Ecto neural progenitor cell (in vitro differentiated cells): ENCODE results near the gene ZNF362.

ENCODE experiments used
- DNase-seq: peaks from one replicate; pipeline ENCODE4 v3.0.0-alpha.2; 2018; ENCODE audit warnings: low spot score

ZNF362 gene

DNA sequence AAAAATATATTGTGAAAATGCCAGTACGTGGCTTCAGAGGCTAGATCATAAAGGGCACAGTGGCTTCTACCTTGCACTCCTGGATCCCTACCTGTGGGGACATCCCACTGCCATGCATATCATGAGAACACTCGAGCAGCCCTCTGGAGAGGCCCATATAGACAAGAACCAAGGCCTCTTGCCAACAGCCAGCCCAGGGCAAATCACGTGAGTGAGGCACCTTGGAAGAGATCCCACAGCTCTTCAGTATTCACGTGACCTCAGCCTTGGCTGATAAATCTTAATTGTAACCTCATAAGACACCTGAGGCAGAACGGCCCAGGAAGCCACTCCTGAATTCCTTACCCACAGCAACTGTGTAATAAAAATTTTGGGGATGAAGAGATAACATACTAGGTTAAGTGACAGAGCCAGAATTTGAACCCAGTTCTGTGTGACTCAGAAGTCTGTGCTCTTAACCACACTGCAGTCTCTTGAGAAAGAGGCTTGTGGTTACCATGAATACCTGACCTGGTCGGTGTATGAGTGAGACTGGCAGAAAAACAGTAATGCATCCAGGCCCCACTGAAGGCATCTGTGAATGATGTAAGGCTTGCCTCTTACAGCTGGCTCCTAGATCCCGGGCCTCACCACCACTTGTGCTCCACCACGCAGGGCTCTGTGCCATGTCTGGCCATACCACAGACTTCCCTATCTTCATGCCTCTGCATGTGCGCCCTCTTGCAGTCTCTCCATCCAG, 71.5 kb downstream of the ZNF362 start:
- DNase-seq: no peak

DNA sequence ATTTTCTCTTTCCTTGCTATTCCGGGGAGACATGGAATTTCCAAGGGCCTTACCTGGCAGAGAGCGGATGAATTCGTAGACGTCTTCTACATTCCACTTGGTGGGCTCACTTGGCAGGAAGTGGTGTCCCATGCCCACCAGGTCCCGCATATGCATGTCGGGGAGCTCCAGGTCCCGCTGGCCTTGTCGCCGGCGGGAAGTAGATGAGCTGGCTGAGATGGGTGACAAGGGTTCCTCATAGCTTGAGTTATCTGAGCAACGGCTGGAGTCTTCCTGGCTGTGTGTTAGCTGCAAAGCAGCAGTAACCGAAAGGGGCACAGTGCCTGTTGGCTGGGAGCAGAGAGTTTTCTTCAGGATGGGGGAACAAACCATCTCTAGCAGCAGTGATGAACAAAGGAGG, 72.5 kb downstream of the ZNF362 start:
- DNase-seq: no peak

DNA sequence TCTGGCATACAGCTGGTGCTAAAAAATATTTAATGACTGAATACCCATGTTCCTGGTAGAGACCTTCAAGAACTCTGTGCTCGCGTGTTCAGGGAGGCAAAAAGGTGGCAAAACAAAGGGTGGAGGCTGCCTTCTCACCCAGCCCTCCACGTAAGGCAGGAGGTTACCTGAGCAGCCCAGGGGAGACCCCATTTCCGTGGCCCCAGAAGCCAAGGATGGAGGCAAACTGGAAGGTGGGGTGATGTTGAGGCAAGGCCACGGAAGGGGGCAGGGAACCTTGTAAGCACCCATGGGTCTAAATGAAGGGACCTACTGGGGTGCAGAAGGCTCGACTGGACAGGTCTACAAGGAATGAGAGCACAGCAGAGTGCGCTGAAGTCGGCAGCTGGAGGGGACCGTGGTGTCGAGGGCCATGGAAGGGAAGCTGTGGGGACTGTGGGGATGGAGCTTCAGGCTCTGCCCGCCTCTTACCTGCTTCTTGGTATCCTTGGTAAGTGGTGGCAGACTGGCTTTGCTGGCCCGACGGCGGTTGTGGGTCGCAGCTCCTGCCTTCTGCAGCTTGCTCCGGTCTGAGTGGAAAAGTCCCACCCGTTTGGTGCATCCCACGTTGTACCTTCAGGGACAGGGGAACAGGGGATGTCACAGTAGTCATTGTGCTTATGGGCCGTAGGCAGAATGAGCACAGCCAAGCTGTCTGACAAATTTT, 73.5 kb downstream of the ZNF362 start:
- DNase-seq: no peak

DNA sequence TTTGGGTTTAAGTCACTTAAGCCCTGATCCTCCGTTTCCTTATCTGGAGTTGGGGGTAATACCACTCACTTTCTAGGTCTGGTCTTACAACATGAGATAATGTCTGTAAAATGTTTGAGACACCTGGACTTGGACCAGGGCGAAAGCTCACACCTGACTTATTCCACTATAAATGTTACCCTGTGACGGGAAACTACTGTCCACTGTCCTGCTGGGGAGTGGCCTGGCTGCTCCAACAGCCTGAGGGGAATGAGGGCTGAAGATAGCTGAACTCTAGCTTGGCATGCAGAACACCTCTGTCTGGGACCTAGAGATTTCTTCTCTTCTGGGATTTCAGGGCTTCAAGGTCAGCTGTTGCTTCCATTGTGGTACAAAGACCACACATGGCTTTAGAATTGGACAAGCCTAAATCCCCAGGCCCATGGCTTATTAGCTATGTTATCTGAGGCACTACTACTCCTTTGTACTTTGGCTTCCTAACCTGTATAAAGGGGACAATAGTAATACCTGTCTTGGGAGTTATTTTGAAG, 74.1 kb downstream of the ZNF362 start:
- no peak for DNase-seq

DNA sequence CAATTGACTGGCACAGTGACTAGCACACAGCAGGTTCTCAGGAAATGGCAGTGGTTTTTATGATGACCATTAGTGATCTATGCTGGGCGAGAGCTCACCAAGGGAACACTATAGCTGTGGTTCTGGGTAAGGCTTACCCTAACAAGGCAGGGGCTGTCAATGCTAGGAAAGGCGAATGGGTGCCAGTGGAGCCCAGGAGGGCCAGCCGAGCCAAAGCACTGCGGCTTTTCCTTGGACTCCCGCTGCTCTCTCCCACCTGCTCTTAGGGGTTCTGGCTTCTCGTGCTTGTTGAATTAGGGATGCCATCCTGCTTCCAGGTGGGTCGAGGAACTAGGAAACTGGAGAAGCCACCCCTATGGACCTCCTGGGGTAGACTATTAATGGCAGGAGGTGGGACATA, 74.6 kb downstream of the ZNF362 start:
- DNase-seq: no peak

DNA sequence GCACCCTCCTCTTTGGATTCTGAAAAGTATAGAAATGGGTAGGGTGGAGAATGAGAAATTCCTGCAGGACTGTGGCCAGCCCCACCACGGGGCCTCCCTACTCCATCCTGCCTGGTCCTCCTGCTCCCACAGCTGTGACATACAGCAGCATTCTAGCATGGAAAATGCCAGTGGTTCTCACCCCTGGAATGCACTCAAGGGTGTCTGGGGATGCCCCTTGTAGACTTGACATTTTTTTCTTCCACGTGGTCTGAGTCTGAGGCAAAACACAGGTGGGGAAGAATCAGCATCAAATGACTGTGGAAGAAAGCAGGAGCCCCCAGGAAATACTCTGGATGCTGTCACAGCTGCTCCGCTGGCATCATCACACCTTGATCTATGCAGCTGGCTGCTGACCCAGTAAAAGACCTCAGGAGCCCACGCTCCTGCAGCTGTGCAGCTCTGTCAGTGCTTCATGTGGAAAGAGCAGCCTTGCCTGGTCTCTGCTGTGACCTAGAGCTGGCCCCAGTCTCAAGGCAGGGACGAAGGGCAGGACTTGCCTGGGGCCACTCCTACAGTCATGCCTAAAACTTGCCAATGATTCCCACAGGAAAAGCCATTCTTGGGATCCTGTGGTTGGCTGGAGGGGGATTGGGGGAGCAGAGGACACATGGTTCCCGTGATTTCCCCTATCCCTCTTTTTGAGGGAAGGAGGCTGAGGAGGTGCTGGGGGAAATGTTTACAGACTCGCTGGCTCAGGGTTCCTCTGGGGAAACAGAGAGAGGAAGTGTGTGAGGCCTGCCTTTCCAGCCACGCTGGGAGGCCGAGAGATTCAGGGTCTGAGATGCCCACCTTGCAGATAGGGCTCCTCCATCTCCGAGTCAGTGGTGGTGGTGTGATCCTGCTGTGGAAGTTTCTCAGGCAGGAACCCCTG, 75.4 kb downstream of the ZNF362 start:
- DNase-seq: no peak

DNA sequence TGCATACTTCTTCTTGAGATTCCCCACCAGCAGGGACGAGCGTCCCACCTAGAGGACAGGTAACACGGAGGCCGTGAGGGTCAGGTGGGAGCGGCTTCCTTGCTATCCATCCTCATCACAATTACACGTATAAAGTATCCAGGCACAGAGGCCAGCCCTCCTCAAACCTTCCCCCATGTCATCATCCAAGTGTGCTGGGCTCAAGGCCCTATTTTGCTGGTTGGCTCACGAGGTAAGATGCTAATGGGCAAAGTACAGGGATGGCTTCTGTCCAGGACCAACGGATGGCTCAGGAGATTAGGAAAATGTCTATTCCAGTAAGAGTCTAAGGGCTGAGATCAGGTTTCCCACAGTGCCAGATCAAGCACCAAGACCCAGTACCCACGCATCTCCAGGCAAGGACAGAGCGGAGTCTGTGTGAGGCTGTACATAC, 76.1 kb downstream of the ZNF362 start:
- DNase-seq: no peak

DNA sequence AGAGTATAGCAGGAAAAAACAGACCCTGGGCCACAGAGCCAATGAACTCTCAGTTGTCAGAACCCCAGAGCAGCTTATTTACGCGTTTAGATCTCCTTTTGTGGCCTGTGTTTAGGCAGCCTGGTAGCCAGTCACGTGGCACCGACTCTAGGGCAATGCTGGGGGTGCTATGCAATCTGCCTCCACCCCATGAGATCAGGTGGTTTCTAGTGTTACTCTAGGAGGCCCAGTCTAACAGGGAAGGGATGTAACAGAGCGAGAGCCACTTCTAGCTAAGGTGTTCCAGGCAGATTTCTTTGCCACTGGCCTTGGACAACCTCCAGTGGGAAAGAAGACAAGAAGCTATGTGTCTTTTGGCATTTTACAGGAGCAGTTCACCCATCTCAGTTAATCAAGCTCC, 76.6 kb downstream of the ZNF362 start:
- DNase-seq: no peak

DNA sequence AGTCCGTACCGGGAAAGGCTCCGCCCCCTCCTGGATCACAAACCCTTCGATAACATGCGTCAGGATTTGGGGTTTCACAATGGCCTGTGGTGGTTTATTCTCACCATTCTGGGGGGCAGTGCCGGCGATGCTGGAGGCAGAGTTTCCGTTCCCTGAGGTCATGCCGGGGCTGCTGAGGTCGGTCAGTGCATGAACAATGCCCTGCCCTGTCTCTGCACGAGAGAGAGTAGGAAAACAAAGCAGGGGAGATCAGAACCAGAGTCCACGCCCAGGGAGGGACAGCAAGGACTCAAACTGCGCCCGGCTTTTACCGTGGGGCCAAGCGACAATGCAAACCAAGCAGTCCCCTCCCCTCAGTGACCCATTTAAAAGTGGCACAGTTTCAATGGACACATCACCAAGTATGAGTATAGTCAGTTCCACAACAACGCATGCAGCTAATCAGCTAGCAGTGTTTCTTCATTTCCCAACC, 77.8 kb downstream of the ZNF362 start:
- DNase-seq: no peak

DNA sequence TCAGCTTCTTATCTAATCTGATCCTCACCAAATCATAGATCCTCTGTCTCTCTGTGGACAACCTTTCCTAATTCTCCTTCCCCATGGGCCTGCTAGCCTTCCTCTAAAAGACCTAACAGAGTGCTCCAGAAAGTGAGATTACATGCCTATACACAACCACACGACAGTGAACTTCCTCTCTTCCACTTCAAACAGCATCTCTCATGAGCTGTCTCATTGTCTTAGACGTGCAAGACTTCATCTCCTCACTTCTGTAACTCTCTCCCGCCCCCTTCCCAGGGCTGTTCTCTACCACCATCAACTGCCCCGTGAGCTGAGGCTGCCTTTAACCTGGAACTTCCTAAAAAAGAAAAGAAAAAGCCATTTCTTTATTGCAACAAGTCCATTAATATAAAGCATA, 78.7 kb downstream of the ZNF362 start:
- DNase-seq: no peak

DNA sequence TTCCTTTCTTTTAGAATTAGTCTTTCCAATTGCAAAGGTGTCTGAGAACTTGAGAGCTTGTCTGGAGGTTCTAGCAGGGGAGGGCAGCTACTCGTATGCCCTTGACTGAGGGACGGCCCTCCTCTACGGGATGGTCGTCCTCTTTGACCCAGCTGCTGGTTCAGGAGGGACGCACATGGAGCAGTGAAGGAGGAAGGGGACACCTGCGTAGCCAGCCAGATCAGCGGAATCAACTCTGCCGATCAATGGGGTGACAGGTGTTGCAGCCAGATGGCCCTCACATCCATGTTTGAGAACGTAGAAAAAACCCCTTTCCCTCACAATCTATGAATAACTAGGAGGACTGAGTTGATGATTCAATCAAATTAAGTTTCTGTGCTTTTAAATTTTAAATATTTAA, 80.3 kb downstream of the ZNF362 start:
- no peak for DNase-seq

DNA sequence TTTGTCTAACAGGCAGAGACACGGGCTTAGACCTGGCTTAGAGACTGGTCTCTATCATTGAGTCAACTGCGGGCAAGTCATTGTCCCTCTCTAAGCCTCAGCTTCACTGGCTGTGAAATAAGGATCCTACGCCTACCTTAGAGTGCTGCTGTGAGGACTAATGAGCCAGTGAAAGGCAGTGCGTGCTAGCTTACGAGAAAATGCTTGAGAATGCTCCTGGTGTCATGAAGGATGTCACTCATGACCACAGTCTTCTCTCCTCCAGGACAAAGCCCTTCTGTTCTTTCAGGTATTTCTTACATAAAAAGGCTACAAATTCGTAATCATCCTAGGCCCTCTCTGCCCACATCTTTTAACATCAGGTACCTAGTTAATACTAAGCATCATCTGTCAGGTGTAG, 81.1 kb downstream of the ZNF362 start:
- no peak for DNase-seq

DNA sequence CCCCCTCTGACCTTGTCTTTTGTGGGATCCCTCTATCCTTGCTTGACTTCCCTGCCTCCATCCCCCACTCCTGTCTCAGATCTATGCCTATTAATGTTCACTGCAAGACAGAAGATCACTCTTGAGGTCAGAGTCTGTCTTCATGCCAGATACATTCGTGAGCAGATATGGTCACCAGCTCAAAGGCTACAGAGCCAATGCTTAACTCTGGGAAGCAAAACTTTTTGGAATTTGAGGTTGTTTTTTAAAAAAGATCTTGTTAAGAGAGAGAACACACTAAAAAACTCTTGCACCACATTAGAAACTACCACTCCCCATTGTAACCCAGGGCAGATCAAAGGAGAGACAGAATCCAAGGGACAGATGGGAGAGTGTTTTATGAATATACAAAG, 81.8 kb downstream of the ZNF362 start:
- DNase-seq: no peak

DNA sequence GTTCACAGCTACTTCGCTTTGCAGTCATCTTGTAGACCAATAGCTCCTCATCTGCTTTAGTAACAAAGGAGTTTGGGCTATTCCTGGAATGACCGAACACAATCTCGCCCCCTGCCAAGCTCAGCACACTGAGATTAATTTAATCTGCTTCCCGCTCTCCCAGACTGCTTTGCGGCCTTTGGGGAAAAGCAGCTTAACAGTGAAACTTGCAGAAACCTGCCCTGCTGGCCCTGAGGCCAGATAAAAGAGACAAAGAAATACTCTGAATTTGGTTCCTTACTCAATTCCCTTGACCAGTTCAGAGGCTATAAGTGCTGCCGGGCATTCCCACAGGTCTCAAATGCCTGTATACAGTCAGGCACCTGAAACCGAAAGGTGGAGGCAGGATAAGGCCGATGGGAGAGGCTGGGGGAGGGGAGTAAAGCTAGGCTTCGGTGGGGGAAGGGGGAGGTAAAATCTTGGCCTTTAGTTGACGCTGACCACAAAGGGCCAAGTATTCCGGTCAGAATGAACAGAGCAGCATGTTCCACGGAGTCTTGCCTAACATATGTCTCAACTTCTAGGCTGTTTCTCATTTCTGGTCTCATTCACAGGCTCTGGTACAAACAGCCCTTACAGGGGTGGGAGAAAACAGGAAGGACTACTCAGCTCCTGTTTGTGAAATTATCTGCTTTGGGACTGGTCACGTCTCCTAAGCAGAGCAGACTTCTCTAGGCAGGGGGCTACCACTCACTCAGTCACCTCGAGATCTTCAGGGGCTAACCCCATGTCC, 82.3 kb downstream of the ZNF362 start:
- DNase-seq: peak; percentile 90

DNA sequence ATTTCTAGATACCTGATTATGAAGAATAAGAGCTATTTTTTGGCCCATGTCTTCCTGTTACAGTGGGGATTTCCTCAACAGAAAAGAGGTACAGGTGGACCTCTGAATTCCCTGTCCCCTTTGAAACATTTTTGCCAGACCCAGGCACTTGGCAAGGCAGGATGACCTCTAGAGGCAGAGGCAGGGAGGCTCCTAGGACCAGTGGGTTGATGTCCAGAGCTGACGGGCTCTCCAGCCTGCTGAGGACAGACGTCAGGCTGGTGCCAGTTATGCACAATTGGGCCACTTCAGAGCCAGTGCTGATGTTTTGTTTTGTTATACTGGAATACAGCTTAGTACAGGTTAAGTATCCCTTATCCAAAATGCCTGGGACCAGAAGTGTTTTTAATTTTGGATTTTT, 83.1 kb downstream of the ZNF362 start:
- no peak for DNase-seq

DNA sequence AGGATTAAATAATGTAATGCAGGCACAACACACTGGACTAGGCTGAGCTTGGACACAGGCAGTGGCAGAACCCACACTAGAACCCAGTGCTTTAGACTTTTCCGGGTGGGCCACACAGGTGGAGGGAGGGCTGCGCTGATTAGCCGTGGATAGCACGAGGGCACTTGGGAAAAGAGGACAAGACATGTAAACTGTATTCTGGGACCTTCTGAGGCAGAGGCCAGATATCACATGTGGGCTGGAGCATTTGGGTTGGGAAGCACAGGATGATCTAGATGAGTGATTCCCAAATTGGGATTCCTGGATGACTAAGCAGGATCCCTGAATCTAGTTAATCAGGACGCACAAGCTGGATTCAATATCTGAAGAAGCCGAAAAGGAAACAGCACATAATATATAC, 84.9 kb downstream of the ZNF362 start:
- DNase-seq: no peak

DNA sequence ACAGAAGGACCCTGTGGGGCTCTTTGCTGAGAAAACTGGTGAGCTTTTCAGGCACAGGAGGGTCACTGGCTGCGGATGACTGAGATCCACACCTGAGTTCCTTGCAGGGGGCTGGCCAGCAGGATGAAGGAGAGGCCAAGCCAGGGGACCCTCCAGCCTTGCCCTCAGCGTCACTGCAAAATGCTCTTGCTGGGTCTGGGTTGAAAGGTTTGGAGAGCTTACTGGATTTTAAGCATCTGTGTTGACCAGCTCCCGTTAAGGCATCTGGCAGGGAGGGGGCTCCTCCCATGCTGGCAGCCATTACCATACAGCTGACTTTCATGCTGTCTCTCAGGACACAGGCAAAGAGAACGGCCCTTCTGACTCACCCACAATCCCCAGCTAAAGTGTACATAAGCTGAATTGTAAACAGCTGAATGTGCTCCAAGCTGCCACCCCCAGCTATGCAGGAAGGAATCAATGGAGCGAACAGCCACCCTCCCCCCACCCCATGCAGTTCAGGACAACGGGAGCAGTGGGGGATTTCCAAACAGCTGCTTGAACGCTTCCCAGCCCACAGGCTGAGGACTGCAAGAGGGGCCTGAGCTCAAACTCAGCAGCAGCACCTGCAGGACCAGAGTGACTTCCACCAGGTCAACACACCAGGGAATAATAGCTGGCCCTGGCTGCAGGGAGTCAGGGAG, 85.9 kb downstream of the ZNF362 start:
- peak; percentile 78 for DNase-seq

DNA sequence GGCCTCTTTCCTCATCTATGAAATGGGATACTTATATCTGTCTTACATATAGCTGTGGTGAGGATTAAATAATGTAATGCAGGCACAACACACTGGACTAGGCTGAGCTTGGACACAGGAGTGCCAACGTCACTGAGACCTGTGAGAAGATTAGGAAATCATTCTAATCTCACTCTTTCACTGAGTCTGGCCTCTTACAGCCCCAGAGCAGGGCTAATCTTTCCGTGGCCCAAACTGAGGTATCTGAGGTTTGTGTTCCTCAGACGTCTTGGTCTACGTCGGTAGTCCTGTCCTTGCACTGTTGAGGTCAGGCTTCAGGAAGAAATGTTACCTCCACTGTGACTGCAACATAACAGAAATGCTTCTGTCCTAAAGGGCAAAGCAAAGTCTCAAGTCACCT, 87.2 kb downstream of the ZNF362 start:
- no peak for DNase-seq

DNA sequence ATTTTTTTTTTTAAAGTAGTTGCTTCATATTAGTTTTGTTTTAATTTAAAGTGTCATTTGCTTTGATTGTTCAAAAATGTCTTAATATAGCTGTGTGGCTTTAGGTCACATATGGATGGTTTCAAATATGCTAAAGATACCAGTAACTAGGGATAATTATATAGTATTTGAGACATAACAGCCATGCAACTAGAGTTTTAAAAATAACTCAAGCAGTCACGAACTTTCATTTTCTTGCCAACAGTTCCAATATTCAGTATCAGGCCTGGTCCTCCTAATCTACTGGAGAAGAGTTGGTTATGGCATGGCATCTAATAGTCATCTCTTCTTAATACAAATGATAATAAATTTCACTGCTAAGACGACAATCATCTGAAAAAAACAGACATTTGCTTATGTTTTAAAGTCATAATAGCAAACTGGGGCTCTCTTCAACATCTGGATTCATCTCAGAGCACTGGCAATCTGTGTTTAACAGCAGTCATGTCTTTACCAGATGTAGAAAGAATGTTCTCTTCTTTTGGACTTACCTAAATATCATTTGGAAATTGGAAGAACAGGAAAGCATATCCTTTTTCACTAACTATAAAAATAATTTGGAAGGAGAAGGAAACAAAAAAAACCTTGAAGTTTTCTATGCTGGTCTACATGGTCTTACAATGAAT, 88.7 kb downstream of the ZNF362 start:
- DNase-seq: no peak

DNA sequence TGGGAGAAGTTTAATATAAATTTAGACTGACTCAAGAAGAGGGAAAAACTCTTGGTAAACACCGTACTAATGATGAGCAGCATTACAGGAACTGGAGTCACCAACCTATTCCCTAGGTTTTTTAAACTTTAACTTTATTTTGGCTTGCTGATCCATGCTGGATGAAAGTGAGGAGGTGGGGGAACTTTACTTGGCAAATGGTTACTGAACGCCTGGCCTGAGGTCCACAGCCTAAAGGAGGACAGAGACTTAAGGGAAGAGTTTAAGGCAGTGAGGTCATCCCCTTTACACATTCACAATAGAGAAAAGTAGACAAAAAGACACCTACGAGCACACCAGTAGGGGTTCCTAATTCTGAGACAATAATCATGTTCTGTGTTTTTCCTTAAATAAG, 90.2 kb downstream of the ZNF362 start:
- DNase-seq: no peak
